ENCODE data around the gene ASS1. TPM values are rescaled to one million over a fixed set of nuclear protein-coding genes. Genes with fewer than 3 reads are reported as not detected.

Gene ASS1
- total RNA-seq, 4 donors from 2014 or later, result 46.7 to 131 (median 94.4) TPM

DNA sequence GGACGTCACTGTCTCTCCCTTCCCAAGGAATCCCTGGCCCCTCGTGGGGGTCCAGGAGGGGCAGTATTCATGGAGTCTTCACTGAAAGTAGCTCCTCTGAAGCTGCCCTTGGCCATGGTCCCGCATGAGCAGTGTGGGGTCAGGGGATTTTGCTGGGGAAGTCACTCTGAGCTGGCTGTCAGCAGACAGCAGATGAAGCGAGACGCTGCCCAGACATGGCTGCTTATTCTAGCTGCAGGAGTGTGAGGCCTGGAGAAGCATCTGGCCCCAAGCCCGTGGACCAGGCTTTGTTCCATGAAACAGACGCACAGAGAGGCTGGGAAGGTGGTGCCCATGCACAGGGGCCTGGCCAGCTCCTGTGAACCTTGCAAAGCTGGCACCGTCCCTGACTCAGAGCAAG lies 21.5 kb upstream of the ASS1 start:
- Histone ChIP-seq H3K9me3 (no peaks in the 10 kb centered on the region), H3K27ac (no peak overlapping the region), H3K36me3 (peaks cover 0 to 41% of the 10 kb centered on the region in 2 donors), H3K27me3 (no peaks in the 10 kb centered on the region), H3K4me1 (peaks cover 0 to 11% (median 0%) of the 10 kb centered on the region in 3 donors), H3K4me3 (no peak overlapping the region)
- WGBS, 2 donors (ENCODE audit: low coverage in 1 of 2), result 22% methylated on average over 2 of the region's 8 CpGs; no CpG with 5 or more reads in 1 of the 2 donors
- TF ChIP-seq, protein P1, sequence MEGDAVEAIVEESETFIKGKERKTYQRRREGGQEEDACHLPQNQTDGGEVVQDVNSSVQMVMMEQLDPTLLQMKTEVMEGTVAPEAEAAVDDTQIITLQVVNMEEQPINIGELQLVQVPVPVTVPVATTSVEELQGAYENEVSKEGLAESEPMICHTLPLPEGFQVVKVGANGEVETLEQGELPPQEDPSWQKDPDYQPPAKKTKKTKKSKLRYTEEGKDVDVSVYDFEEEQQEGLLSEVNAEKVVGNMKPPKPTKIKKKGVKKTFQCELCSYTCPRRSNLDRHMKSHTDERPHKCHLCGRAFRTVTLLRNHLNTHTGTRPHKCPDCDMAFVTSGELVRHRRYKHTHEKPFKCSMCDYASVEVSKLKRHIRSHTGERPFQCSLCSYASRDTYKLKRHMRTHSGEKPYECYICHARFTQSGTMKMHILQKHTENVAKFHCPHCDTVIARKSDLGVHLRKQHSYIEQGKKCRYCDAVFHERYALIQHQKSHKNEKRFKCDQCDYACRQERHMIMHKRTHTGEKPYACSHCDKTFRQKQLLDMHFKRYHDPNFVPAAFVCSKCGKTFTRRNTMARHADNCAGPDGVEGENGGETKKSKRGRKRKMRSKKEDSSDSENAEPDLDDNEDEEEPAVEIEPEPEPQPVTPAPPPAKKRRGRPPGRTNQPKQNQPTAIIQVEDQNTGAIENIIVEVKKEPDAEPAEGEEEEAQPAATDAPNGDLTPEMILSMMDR (IDR thresholded peaks at IDR 0.05), result no peak
- TF ChIP-seq POLR2AphosphoS5 (IDR thresholded peaks at IDR 0.05) (no peak), POLR2A (IDR thresholded peaks at IDR 0.05) (no peak), EP300 (IDR thresholded peaks at IDR 0.05) (no peak)
- no peak for ATAC-seq

DNA sequence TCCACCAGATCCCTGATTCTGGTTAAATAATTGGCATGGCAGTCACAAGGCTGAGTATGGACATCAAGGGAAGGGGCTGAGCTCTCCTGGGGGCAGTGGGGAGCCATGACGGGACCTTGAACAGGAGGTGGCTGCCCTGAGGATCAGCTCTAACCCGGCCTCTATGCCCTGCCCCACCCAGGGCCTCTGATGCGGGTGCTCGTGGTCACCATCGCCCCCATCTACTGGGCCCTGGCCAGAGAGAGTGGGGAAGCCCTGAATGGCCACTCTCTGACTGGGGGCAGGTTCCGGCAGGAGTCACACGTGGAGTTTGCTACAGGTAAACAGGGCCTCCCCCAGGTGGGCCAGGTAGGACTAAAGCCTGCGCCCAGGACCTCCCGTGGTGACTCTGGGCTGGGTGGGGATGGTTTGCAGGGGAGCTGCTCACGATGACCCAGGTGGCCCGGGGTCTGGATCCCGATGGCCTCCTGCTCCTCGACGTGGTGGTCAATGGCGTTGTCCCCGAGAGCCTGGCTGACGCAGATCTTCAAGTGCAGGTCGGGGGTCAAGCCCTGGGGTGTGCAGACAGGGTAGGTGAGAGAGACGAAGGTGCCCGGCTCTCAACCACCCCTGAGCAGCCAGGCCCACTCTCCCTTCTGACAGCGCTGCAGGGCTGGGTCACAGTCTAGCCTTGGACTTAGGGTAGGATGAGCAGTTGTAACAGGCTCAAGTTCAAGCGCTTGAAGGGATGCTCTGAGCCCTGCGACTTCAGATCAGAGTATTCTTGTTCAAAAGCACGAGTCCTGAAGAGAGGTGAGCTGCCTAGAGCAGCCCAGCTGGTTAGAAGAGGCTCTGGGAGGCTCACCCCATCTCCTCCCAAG lies 19.9 kb upstream of the ASS1 start:
- H3K36me3 ChIP-seq, result peaks cover 0 to 38% of the 10 kb centered on the region in 2 donors
- peaks cover 0 to 11% (median 0%) of the 10 kb centered on the region in 3 donors for H3K4me1 ChIP-seq
- no peak for ATAC-seq
- H3K4me3 ChIP-seq, result no peak overlapping the region
- TF ChIP-seq, protein P1 (IDR thresholded peaks at IDR 0.05), result no peak
- no peak for TF ChIP-seq POLR2A (IDR thresholded peaks at IDR 0.05)
- TF ChIP-seq POLR2AphosphoS5 (IDR thresholded peaks at IDR 0.05), result no peak
- TF ChIP-seq EP300 (IDR thresholded peaks at IDR 0.05), result no peak
- no peak overlapping the region for H3K27ac ChIP-seq
- no peaks in the 10 kb centered on the region for H3K27me3 ChIP-seq
- WGBS, 2 donors (ENCODE audit: low coverage in 1 of 2), result 100% methylated on average over 1 of the region's 24 CpGs; no CpG with 5 or more reads in 1 of the 2 donors
- no peaks in the 10 kb centered on the region for H3K9me3 ChIP-seq

DNA sequence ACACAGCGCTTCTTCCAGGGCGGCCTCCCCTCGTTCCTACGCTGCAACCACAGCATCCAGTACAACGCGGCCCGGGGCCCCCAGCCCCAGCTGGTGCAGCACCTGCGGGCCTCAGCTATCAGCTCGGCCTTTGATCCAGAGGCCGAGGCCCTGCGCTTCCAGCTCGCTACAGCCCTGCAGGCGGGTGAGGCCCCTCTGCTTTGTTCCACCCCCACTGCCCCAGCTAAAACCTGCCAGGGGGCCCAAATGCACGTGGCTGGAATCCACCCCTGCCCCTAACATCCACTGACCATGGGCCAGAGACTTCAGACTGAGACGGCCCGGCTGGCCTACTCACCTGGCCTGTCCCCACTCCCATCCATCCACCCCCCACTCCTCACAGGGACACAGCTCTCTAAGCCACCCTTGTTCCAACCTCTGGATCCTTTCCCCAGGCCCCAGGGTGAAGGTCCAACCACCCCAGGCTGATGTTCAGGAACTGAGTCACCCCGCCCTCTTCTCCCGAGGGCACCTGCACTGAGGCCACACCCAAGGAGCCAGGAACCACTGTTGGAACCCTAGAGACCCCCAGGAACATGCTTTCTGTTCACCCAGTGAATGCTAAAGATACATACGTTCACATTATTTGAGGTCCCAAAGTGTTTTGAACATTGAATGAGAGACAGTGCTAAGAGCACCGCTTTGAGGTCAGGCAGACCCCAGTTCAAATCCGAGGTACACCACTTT lies 18.9 kb upstream of the ASS1 start:
- TF ChIP-seq, protein P1 (IDR thresholded peaks at IDR 0.05), result no peak
- TF ChIP-seq EP300 (IDR thresholded peaks at IDR 0.05) (no peak), POLR2A (IDR thresholded peaks at IDR 0.05) (no peak), POLR2AphosphoS5 (IDR thresholded peaks at IDR 0.05) (no peak)
- peaks cover 0 to 44% of the 10 kb centered on the region in 2 donors for H3K36me3 ChIP-seq

DNA sequence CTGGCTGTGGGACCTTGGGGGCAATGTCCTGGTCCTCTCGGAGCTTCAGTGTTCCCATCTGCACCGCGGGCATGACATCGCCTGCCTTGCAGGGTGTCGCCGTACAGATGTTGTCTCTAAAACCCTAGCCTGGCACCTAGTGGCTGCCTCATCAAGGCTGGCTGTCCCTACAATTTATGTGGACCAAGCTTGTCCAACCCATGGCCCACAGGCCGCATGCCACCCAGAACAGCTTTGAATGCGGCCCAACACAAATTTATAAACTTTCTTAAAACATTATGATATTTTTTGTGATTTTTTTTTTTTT lies 18.3 kb upstream of the ASS1 start:
- no peak for ATAC-seq
- no peaks in the 10 kb centered on the region for H3K27me3 ChIP-seq
- peaks cover 0 to 44% of the 10 kb centered on the region in 2 donors for H3K36me3 ChIP-seq
- WGBS, 2 donors (ENCODE audit: low coverage in 1 of 2), result 84 to 100% methylated on average over 2 to 8 of the region's 8 CpGs
- H3K4me1 ChIP-seq, result peaks cover 0 to 11% (median 0%) of the 10 kb centered on the region in 3 donors
- no peaks in the 10 kb centered on the region for H3K9me3 ChIP-seq
- TF ChIP-seq, protein P1 (IDR thresholded peaks at IDR 0.05), result no peak
- TF ChIP-seq POLR2A (IDR thresholded peaks at IDR 0.05), result no peak
- no peak for TF ChIP-seq EP300 (IDR thresholded peaks at IDR 0.05)
- no peak for TF ChIP-seq POLR2AphosphoS5 (IDR thresholded peaks at IDR 0.05)
- H3K4me3 ChIP-seq, result no peak overlapping the region
- no peak overlapping the region for H3K27ac ChIP-seq

More for the DNA sequence above, 18.9 kb upstream of the ASS1 start:
- ATAC-seq, result no peak
- Histone ChIP-seq H3K9me3 (no peaks in the 10 kb centered on the region), H3K27ac (no peak overlapping the region), H3K4me1 (peaks cover 0 to 11% (median 0%) of the 10 kb centered on the region in 3 donors), H3K27me3 (no peaks in the 10 kb centered on the region), H3K4me3 (no peak overlapping the region)
- WGBS, 2 donors (ENCODE audit: low coverage in 1 of 2), result 89% methylated on average over 6 of the region's 21 CpGs; no CpG with 5 or more reads in 1 of the 2 donors
